HepG2 (cell line): ENCODE measurements around the gene PKMYT1. TPM values are rescaled to one million over a fixed set of nuclear protein-coding genes. Genes with fewer than 3 reads are reported as not detected.

Experiments
- ATAC-seq: fragments of 200-7000 bp; cut with Tn5 transposase; 3 replicates; pipeline ENCODE4 v1.9.1; 2020; ENCODE audit warnings: mild to moderate bottlenecking, moderate library complexity
- BruUV-seq: library from RNA; stranded (reverse); fragments of 400-500 nt; replicated peaks from 2 replicates; lab custom pipeline; 2021; lab: Mats Ljungman, UMichigan
- CTCF ChIA-PET: fragments of 300-600 bp; formaldehyde crosslinking; extraction: SDS; loops from one replicate; lab custom pipeline; 2021; ENCODE audit warnings: low total read pairs, inconsistent platforms, low intra/inter-chr PET ratio; lab: Yijun Ruan, JAX
- POLR2A ChIA-PET: fragments of 350-600 bp; sonication (Branson Sonifier 250); formaldehyde crosslinking; loops from one replicate; lab custom pipeline; 2020; ENCODE audit warnings: antibody characterized with exemption, inconsistent platforms; lab: Yijun Ruan, JAX
- DNase-seq: peaks from one replicate; pipeline ENCODE4 v3.0.0-alpha.2; 2015; ENCODE audit warnings: low spot score
- FAIRE-seq: peaks from 3 replicates; lab custom pipeline; 2011; peaks lifted over from hg19 to GRCh38; lab: Jason Lieb, UNC
- H2AFZ ChIP-seq: one replicate; pipeline ENCODE4 v1.6.1; 2011; ENCODE audit warnings: low read length, inconsistent platforms
- H3K27ac ChIP-seq: fragments of 300-600 bp; 3 replicates; pipeline ENCODE4 v1.8.0; 2011; ENCODE audit warnings: mixed run types, mild to moderate bottlenecking, mixed read lengths, low read length, inconsistent platforms; ENCODE audit not compliant: insufficient read depth; ENCODE audit errors: extremely low read length
- H3K27me3 ChIP-seq, 2 experiments: fragments of 200-600 bp in 1 of 2; 2 replicates in 1 of 2; 3 replicates in 1 of 2; pipeline versions ENCODE4 v1.6.0 to v1.8.0; 2011; ENCODE audit warnings: low read length in 2 of 2, mild to moderate bottlenecking in 2 of 2, moderate library complexity in 2 of 2, inconsistent platforms in 1 of 2; ENCODE audit not compliant: insufficient read depth in 2 of 2, control insufficient read depth in 1 of 2
- H3K36me3 ChIP-seq, 2 experiments: fragments of 200-600 bp in 1 of 2; replicated peaks in 1 of 2; 2 replicates in 1 of 2; 3 replicates in 1 of 2; pipeline versions ENCODE4 v1.5.1 to v1.8.0; 2011; ENCODE audit warnings: low read length in 2 of 2, inconsistent platforms in 1 of 2; ENCODE audit not compliant: insufficient read depth in 2 of 2, control insufficient read depth in 1 of 2
- H3K4me1 ChIP-seq: 2 replicates; pipeline ENCODE4 v1.5.1; 2012; ENCODE audit warnings: low read length, inconsistent platforms; ENCODE audit not compliant: insufficient read depth
- H3K4me2 ChIP-seq: 2 replicates; pipeline ENCODE4 v1.6.0; 2011; ENCODE audit warnings: low read depth, low read length, inconsistent platforms
- H3K4me3 ChIP-seq, 3 experiments: fragments of 200-600 bp in 1 of 3; sonication (generic), shearing (Covaris generic) in 1 of 3; replicated peaks in 1 of 3; 2 replicates each; pipeline ENCODE4 v1.5.1; 2011 to 2016; ENCODE audit warnings: low read length in 3 of 3, inconsistent platforms in 2 of 3, low read depth in 2 of 3, mild to moderate bottlenecking in 2 of 3, control low read depth in 1 of 3, mixed read lengths in 1 of 3; ENCODE audit not compliant: insufficient read depth in 1 of 3
- H3K79me2 ChIP-seq: one replicate; pipeline ENCODE4 v1.6.1; 2011; ENCODE audit warnings: low read length, inconsistent platforms; ENCODE audit not compliant: insufficient read depth
- H3K9ac ChIP-seq: 2 replicates; pipeline ENCODE4 v1.6.0; 2011; ENCODE audit warnings: mild to moderate bottlenecking, low read depth, low read length, inconsistent platforms; ENCODE audit not compliant: insufficient read depth
- H3K9me3 ChIP-seq: 2 replicates; pipeline ENCODE4 v1.5.1; 2012; ENCODE audit warnings: mild to moderate bottlenecking, low read length
- H4K20me1 ChIP-seq: 2 replicates; pipeline ENCODE4 v1.6.0; 2011; ENCODE audit warnings: inconsistent platforms, mild to moderate bottlenecking, low read length, moderate library complexity; ENCODE audit not compliant: insufficient read depth
- BRF2 ChIP-seq: sonication (generic); formaldehyde crosslinking; IDR thresholded peaks from 2 replicates; pipeline ENCODE4 v1.8.1; 2022; ENCODE audit warnings: mild to moderate bottlenecking, missing genetic modification reagents
- FOXM1 ChIP-seq: sonication (generic); formaldehyde crosslinking; IDR thresholded peaks from 2 replicates; pipeline ENCODE4 v1.5.0; 2020; ENCODE audit warnings: missing genetic modification reagents
- MED1 ChIP-seq: sonication (generic); formaldehyde crosslinking; IDR thresholded peaks from 2 replicates; pipeline ENCODE4 v1.4.0; 2020; ENCODE audit warnings: missing genetic modification reagents
- NCOR1 ChIP-seq: fragments of 200-600 bp; sonication (generic); IDR thresholded peaks from 2 replicates; pipeline ENCODE4 v1.7.0; 2017; ENCODE audit warnings: antibody characterized with exemption, low read length, borderline replicate concordance
- PAF1 ChIP-seq: IDR thresholded peaks from 2 replicates; pipeline ENCODE4 v1.6.1; 2016; ENCODE audit warnings: missing genetic modification reagents, missing compliant biosample characterization
- PITX1 ChIP-seq: sonication (generic); formaldehyde crosslinking; IDR thresholded peaks from 2 replicates; pipeline ENCODE4 v1.5.1; 2020; ENCODE audit warnings: mild to moderate bottlenecking, missing genetic modification reagents
- POGK ChIP-seq: sonication (generic); formaldehyde crosslinking; conservative IDR thresholded peaks from 2 replicates; pipeline ENCODE4 v1.8.0; 2022; ENCODE audit warnings: mild to moderate bottlenecking, moderate library complexity, missing genetic modification reagents
- SMAD9 ChIP-seq: sonication (generic); formaldehyde crosslinking; IDR thresholded peaks from 2 replicates; pipeline ENCODE4 v1.5.1; 2020; ENCODE audit warnings: mild to moderate bottlenecking, missing genetic modification reagents
- ZBTB7B ChIP-seq: sonication (generic); formaldehyde crosslinking; IDR thresholded peaks from 2 replicates; pipeline ENCODE4 v1.4.0; 2020; ENCODE audit warnings: missing genetic modification reagents
- ZC3H13 ChIP-seq: sonication (generic); formaldehyde crosslinking; IDR thresholded peaks from 2 replicates; pipeline ENCODE4 v1.8.1; 2023; ENCODE audit warnings: mild to moderate bottlenecking, missing genetic modification reagents, moderate library complexity
- ZFX ChIP-seq: sonication (generic); formaldehyde crosslinking; IDR thresholded peaks from 2 replicates; pipeline ENCODE4 v1.4.0; 2020; ENCODE audit warnings: mild to moderate bottlenecking, low read depth, missing genetic modification reagents, moderate library complexity
- ZNF34 ChIP-seq: sonication (generic); formaldehyde crosslinking; IDR thresholded peaks from 2 replicates; pipeline ENCODE4 v1.4.0; 2020; ENCODE audit warnings: mild to moderate bottlenecking, missing genetic modification reagents, borderline replicate concordance
- ZNF501 ChIP-seq: sonication (generic); formaldehyde crosslinking; IDR thresholded peaks from 2 replicates; pipeline ENCODE4 v1.5.1; 2020; ENCODE audit warnings: mild to moderate bottlenecking, moderate library complexity, missing genetic modification reagents
- ZNF558 ChIP-seq: sonication (generic); formaldehyde crosslinking; IDR thresholded peaks from 2 replicates; pipeline ENCODE4 v1.9.0; 2022; ENCODE audit warnings: mild to moderate bottlenecking, missing genetic modification reagents, borderline replicate concordance
- ZNF776 ChIP-seq: sonication (generic); formaldehyde crosslinking; IDR thresholded peaks from 2 replicates; pipeline ENCODE4 v1.4.0; 2020; ENCODE audit warnings: mild to moderate bottlenecking, missing genetic modification reagents
- WGBS: methylation state at CpG from one replicate; pipeline ENCODE4 v1.1.6; 2017; ENCODE audit warnings: low lambda C conversion rate; 5-methylcytosine and 5-hydroxymethylcytosine counted together
- in situ Hi-C: cut with HindIII; loops from 2 replicates; pipeline ENCODE4 v1.10.0; 2017; ENCODE audit warnings: low pct_unique_long_range_greater_than_20kb; ENCODE audit not compliant: extremely low pct_ligation_motif_present
- intact Hi-C: fragments of 100-400 bp; cut with micrococcal nuclease; formaldehyde crosslinking; loops from one replicate; pipeline ENCODE4 v1.10.0; 2022; ENCODE audit not compliant: unreplicated experiment
- polyA plus RNA-seq, 8 experiments: library from polyadenylated mRNA; depleted of rRNA in 3 of 8; stranded (reverse) in 7 of 8; unstranded in 1 of 8; fragments of >200 nt; fragmentation: Illumina TruSeq in 4 of 8; extraction: Trizol in 4 of 8; gene quantifications; 2 replicates each; pipeline versions ENCODE4 v1.2.1 to v1.2.3, GENCODE V29; 2011 to 2016; ENCODE audit warnings: low read depth in 4 of 8, missing spikeins in 1 of 8, mixed read lengths in 1 of 8; ENCODE audit not compliant: insufficient read depth in 1 of 8
- total RNA-seq, 5 experiments: library from RNA; depleted of rRNA; stranded (reverse); fragments of >200 nt; fragmentation: Illumina TruSeq; extraction: Trizol; gene quantifications; 2 replicates each; pipeline ENCODE4 v1.2.3, GENCODE V29; 2016; ENCODE audit warnings: low read depth in 1 of 5
- TF ChIP-seq, protein P1 (sequence below): sonication (generic); formaldehyde crosslinking; IDR thresholded peaks from 2 replicates; pipeline ENCODE4 v1.4.0; 2020; ENCODE audit warnings: missing genetic modification reagents

PKMYT1 gene
- total and polyA plus RNA-seq, 2 of the 13 experiments (the other 11 are each of a cell fraction or from before 2014, with no cell fraction given), result 7.0 to 27.8 TPM

DNA sequence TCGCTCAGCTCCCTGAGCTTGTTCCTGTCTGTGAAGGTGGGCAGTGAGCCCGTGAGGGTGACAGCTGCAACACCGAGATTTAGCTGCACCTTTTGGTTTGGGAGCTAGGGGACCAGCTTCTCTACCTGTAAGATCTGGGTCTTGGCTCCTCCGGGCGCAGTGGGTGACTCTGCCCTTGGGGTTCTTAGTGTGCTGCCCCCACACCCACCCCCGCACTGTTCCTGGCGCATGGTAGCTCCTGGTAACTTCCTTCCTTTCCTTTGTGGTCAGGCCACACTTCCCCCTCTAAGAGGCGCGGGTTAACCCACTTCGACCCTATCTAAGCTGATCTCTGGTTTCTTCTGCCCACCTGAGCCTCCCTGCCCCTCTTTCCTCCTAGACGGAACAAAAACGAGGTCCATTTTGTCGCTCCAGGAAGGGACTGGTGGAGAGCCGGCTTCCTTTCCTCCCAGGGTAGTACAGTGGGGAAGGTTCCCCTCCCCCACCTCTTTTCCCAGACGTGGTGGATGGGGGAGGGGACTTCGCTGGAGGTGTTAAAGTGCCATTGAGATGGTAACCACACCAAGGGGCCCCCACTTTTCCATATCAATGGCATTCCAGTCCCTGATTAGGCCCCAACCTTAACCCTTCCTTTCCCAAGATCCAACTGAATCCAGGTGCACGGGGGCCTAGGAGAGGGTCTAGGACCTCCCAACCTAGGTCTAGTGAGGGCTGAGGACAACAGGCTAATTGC, 27.9 kb upstream of the PKMYT1 start (continued):
- TF ChIP-seq ZNF34 (CRISPR knock-in tag) (no peak), NCOR1 (no peak), ZBTB7B (CRISPR knock-in tag) (no peak), BRF2 (no peak), SMAD9 (CRISPR knock-in tag) (no peak), ZC3H13 (CRISPR knock-in tag) (no peak), FOXM1 (CRISPR knock-in tag) (no peak)
- TF ChIP-seq, all 625 proteins: peak for 8

GRCh38 chr16:3007059-3007956, 27.1 kb upstream of the PKMYT1 start:
- in situ Hi-C loops (no loop called here), intact Hi-C loops (no loop called here)
- Histone ChIP-seq H3K36me3 (no peaks in the 10 kb centered on the region), H3K27me3 (peaks cover 3 to 10% of the 10 kb centered on the region in 2 experiments; a peak in 4 of 5 replicates), H3K9ac (peak overlapping the region; percentile 59), H3K9me3 (no peaks in the 10 kb centered on the region), H3K4me2 (peak overlapping the region; percentile 68), H3K79me2 (no peaks in the 10 kb centered on the region), H2AFZ (no peak overlapping the region), H4K20me1 (no peaks in the 10 kb centered on the region), H3K4me3 (peak overlapping the region in 1 of 3 experiments; percentile 59; a peak in 2 of 6 replicates), H3K4me1 (peaks cover 72% of the 10 kb centered on the region), H3K27ac (peak overlapping the region; percentile 84)
- ChIA-PET CTCF (no interaction called here), POLR2A (interaction anchor here (0.8 to 14.2 kb wide), 5 partner anchors 15 to 124 kb away, joined by 3 to 750 read pairs (median 4); partner anchors contain the start of genes CLDN6, FLYWCH2, HCFC1R1 and IL32)
- BruUV-seq, result TSS peak; percentile 43
- FAIRE-seq (peak; percentile 4), ATAC-seq (0 out of 3 replicates have a peak, but pooled peaks have one; percentile 1), DNase-seq (no peak)
- WGBS, result 35% methylated on average over 11 of the region's 13 CpGs
- no peak for TF ChIP-seq ZNF558 (CRISPR knock-in tag)
- TF ChIP-seq POGK (CRISPR knock-in tag), result no peak
- TF ChIP-seq PAF1 (CRISPR knock-in tag), result no peak
- no peak for TF ChIP-seq PITX1 (CRISPR knock-in tag)
- TF ChIP-seq ZNF501 (CRISPR knock-in tag), result no peak
- TF ChIP-seq ZFX (CRISPR knock-in tag), result no peak
- TF ChIP-seq, protein P1, sequence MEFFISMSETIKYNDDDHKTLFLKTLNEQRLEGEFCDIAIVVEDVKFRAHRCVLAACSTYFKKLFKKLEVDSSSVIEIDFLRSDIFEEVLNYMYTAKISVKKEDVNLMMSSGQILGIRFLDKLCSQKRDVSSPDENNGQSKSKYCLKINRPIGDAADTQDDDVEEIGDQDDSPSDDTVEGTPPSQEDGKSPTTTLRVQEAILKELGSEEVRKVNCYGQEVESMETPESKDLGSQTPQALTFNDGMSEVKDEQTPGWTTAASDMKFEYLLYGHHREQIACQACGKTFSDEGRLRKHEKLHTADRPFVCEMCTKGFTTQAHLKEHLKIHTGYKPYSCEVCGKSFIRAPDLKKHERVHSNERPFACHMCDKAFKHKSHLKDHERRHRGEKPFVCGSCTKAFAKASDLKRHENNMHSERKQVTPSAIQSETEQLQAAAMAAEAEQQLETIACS, result no peak
- TF ChIP-seq MED1 (CRISPR knock-in tag), result no peak
- no peak for TF ChIP-seq ZNF776 (CRISPR knock-in tag)
